Central memory CD4-positive, alpha-beta T cell (primary cell): Measurements from ENCODE around the gene INPP4B.
A peak's percentile ranks its signal among the peaks of the same experiment; 100 is the strongest.
"Not testable (repeated sequence)": the region's sequence is repeated elsewhere in the genome, so short reads cannot be mapped to it uniquely, and the experiment has no call there.

Experiments used
- DNase-seq: peaks from one replicate; pipeline ENCODE4 v3.0.0; 2022

Gene INPP4B

DNA sequence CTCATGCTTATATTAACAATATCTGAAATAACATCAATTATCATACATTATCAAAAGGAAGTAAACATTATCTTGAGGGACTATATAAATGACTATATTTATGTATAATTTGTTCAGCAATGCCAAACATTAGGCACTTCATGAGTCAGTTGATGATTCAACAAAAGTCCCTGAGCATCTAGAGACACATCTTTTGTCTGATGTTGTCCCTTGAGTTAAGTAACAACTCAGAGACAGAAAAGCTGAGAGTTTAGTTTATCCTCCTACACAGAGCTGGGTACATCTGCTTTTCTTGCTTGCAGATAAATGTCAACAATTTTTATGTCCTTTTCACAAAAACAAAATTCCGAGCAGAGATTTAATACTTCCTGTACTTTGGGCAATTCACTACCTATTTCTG lies 311.1 kb downstream of the INPP4B start:
- no peak for DNase-seq

GRCh38 chr4:142532054-142532453 lies 314.0 kb downstream of the INPP4B start:
- DNase-seq, result no peak

DNA sequence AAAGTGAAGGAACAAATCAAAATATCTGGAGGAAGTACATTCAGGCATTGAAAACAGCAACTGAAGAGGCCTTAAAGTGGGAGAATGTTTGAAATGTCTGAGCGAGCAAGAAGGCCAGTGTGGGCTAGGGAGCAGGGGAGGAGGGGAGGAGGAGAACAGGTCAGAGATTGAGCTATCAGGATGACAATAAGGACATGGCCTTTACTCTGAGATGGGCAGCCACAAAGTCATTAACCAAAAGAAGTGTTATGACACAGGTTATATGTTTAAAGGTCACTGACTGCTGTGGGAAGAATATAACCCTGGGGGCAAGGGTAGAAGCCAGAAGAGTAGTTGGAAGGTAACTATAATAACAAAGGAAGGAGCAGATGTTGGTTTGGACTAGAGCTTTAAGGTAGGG lies 315.4 kb downstream of the INPP4B start:
- DNase-seq, result no peak

DNA sequence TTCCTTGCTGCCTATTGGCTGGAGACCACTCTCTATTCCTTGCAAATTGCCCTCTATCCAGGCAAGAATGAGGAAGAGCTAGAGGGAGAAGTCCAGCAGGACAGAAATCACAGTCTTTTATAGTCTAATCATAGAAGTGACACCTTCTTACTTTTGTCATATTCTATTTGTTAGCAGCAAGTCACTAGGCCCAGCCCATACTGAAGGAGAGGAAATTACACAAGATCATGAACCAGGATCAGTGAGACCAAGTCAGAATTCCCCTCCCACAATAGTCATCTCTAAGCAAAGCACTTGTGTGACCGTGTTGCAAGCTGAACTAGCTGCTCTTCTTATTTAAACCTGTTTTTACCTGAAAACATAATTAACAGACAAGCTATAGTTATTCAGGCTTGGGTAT lies 317.7 kb downstream of the INPP4B start:
- no peak for DNase-seq

DNA sequence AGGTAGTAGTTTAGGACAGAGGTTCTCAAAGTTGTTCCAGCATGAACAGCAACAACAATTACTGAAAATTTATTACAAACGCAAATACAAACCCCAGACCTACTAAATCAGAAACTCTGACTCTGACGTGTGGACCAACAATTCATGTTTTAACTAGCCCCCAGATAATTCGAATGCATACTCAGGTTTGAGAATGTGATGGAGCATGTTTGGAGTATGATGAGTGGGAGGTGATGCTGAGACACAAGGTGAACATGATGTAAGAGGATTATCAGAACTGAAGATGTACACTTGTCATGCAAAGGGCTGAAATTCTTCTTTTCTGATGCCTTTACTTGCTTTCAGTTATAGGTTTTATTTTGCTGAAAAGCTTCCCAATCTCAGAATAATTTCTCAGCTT lies 323.0 kb downstream of the INPP4B start:
- no peak for DNase-seq

- no peak for DNase-seq
These were observed 326.8 kb downstream of the INPP4B start for GRCh38 chr4:142519342-142519741.

DNA sequence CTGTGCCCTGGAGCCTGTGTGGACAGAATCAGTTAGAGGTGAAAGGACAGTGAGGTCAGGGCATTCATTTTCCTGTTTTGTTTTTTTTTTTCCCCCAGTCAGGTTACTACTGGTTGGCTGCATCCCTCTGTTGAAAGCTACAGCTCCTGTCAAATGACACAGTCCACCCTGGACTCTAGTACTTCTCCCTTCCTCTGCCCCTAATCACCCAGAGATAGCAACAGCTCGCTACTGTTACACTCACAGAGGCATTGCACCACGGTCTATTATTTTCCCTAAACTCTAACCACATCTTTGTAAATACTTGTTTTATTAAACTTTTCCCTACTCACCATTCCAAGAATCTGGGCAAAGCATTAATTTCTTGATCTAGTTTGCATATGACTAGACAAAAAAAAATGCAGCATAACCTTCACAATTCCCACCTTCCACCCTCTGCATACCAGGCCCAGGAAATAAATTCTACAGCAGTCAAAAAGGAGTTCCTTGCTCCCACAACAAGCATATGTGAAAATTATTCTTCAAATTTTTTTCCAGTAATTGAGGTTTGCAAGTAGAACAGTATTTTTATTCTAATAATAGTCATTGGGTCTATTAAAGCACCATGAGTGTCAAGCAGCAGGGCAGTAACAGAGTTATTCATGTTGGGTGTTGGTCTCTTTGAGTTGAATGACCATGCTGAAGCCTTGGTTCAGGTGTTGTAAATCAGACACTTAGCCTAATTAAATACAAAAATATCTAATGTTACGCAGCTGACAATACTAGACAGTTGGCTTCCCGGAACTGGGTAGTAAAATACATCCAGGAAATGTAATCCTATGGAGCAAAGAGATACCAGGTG lies 329.2 kb downstream of the INPP4B start:
- DNase-seq, result no peak

DNA sequence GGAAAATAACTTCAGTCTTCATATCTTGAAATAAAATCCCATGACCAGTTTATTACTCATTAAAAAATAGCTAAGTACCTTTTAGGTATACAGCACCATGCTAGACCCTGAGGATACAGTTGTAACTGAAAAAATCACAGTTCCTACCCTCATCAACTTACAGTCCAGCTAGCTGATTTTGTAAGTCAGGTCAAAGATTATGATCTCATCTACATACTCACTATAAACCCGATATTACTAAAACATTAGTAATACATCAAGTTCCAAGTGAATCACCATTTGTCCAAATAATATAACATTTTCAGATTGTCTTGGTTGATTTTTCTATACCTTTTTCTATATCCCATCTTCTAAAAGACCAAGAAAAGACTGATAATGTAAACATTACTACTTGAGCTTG lies 333.9 kb downstream of the INPP4B start:
- no peak for DNase-seq

GRCh38 chr4:142509881-142510280 lies 336.2 kb downstream of the INPP4B start:
- no peak for DNase-seq

DNA sequence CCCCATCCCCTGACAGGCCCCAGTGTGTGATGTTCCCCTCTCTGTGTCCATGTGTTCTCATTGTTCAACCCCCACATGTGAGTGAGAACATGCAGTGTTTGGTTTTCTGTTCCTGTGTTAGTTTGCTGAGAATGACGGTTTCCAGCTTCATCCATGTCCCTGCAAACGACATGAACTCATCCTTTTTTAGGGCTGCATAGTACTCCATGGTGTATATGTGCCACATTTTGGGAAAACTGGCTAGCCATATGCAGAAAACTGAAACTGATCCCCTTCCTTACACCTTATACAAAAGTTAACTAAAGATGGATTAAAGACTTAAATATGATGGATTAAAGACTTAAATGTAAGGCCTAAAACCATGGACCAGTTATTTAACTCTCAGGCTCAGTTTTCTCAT lies 336.7 kb downstream of the INPP4B start:
- not testable (repeated sequence) for DNase-seq

DNA sequence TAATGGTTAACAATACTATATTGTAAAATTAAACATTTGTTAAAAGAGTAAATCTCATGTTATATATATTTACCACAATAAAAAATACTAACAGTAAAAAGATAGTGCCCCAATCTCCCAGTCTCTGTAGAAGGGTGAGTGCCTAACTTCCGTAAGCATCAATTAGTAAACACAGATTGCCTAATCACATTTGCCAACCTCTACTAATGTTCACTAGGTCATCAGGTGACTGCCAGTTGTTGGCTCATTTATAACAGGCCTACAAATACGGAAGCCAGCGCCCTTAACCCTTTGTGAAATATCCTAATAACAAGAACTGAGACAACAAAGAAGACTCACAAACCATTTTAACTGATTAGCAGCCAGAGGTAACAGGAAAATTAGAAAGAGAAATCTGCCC lies 345.1 kb downstream of the INPP4B start:
- no peak for DNase-seq

GRCh38 chr4:142497606-142498005 lies 348.5 kb downstream of the INPP4B start:
- no peak for DNase-seq

DNA sequence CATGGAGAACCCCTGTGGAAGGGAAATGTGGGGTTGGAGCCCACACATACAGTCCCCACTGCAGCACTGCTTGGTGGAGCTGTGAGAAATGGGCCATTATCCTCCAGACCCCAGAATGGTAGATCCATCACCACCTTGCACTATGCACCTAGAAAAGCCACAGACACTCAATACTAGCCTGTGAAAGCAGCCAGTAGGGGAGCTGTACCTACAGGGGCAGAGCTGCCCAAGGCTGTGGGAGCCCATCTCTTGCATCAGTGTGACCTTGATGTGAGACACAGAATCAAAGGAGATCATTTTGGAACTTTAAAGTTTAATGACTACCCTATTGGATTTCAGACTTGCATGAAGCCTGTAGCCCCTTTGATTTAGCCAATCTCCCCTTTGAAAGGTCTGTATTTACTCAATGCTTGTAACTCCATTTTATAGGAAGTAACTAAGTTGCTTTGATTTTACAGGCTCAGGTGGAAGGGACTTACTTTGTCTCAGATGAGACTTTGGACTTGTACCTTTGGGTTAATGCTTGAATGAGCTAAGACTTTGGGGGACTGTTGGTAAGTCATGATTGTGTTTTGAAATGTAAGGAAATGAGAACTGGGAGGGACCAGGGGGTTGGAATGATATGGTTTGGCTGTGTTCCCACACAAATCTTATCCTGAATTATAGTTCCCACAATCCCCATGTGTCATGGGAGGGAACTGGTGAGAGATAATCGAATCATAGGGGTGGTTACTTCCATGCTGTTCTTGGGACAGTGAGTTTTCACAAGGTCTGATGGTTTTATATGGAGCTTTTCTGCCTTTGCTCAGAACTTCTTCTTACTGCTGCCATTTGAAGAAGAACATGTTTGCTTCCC lies 352.6 kb downstream of the INPP4B start:
- no peak for DNase-seq

DNA sequence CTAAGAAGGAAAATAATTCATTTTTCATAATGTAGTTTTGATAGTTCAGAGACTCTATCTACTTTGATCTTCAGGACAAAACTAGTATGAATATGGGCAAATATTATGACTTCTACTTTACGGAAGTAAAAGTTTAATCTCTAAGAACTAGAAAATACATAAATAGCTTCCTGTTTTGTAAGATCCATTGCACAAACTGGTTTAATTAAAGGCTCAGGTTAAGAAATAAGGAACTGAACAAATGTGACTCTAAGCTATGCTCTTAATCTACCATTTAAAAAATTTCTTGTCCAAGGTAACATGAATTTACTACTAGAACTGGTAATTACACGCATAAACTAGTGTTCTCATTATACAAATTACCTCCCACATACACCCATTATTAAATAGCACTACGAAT lies 360.6 kb downstream of the INPP4B start:
- no peak for DNase-seq

DNA sequence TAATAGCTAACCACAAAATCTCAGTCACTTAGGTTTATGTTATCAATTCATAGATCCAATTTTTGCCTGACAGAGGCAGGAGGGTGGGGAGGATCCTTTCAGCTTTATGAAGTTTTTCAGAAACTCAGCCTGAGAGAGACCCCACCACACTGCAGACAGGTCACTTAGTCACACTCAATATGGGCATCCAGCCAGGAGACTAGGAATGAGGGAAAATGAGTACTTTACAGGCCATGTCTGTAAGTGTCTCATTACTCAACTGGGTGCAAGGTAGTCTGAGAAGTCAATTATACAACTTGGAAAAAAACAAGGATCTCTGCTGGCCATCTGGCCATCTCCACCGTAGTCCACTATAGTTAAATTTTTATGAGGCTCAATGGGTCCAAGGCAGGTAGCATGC lies 365.9 kb downstream of the INPP4B start:
- no peak for DNase-seq

DNA sequence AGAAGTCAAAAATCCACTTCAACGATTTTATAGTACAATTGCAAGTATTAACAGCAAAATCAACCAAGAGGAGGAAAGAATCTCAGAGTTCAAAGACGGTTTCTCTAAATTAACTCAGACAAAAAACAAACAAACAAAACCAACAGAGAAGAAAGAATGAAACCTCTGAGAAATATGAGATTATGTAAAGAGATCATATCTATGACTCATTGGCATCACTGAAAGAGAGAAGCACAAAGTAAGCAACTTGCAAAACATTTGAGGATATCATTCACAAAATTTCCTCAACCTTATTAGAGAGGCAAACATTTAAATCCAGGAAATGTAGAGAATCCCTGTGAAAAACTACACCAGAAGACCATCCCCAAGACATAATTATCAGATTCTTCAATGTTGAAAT lies 370.4 kb downstream of the INPP4B start:
- DNase-seq, result no peak

- DNase-seq, result peak; percentile 24
These were observed 371.6 kb downstream of the INPP4B start for GRCh38 chr4:142474398-142475087.

GRCh38 chr4:142473960-142474338 lies 372.2 kb downstream of the INPP4B start:
- no peak for DNase-seq

DNA sequence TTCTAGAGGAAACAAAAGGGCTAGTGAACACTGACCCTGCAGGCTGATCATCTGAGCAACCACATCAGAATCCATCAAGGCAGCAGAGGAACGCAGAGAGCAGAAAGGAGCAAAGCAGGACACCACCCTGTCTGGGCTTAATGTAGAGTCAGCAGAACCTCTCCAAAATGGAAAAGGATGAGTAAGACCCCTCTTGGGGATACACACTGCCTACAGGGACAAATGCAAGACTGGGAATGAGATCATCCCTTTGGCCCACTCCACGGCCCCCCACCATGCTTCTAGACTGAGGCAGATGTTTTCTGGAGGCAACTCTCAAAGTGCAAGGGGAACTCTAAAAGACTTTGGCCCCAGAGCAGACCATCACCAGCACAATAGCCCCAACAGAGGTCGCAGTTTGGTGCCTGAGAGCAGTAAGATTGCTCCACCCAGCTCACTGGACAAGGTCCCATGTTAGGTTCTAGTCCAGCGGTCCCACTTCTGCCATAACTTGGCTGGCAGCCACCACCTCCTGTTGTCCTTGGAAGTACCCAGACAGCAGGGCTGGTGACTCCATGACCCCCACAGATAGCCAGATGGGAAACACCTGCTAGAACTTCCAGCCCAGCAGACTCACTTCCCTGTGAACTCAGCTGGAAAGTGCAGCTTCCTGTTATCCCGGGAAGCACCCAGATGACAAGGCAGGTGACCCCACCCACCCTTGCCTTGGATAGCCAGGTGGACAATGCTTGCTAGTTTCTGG lies 372.7 kb downstream of the INPP4B start:
- DNase-seq, result no peak

- DNase-seq, result no peak
These were observed 379.0 kb downstream of the INPP4B start for GRCh38 chr4:142467088-142467487.

GRCh38 chr4:142465526-142465925 lies 380.6 kb downstream of the INPP4B start:
- no peak for DNase-seq

DNA sequence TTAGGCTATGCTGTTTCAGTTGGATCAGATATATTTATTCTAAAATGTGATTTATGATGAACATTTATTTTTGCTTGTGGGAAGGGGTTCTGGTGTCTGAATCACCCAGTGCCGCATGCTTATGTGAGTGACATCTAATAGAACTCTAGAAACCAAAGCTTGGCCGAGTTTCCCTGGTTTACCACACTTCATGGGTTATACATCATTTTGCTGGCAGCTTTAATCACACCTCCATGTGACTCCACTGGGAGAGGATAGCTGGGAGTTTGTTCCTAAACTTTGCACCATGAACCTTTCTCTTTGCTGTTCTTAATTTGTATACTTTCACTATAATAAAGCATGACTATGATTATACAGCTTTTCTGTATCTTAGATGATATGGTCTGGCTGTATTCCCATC lies 382.9 kb downstream of the INPP4B start:
- no peak for DNase-seq
